Right lobe of liver (tissue), 4 donors: Measurements from ENCODE around the gene PAX2.

Experiments used
- CTCF ChIP-seq, 4 donors: fragments of 200-600 bp in 3 of 4; fragments of 450-650 bp in 1 of 4; IDR thresholded peaks; one replicate each; pipeline versions ENCODE4 v1.5.1 to v1.8.0; 2016 to 2022; ENCODE audit warnings: antibody characterized with exemption in 4 of 4, mild to moderate bottlenecking in 2 of 4
- POLR2A ChIP-seq: fragments of 450-650 bp; IDR thresholded peaks from one replicate; pipeline ENCODE4 v1.6.1; 2017; ENCODE audit warnings: antibody characterized with exemption, mild to moderate bottlenecking
- donor health status: DM: no; HTN: no; CAD: no.
- donor health status: DM: no; HTN: no; CAD: no.
- donor health status: DM: no; HTN: yes; CAD: no.

DNA sequence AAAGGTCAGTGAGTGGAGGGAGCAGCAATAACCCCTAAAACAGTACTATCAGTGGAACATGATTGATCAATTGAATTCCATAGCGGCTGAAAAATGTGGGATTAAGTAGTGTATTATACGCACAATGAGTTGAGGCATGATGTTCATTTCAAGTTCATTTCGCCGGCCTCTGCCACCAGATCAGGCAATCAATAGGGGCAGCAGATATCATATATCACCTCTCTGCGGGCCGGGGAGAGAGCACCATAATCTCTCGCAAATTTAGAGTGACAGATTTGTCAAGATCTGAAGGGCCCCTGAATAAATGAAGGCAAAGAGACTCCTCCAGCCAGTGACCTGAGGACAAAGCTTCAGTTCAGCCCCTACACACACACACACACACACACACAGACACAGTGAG, 58.5 kb downstream of the PAX2 start:
- TF ChIP-seq CTCF (IDR thresholded peaks at IDR 0.05) (no peak), POLR2A (no peak)
